GM23248 (cell line): Measurements from ENCODE around the gene PRUNE2.

Source experiments
- EZH2 ChIP-seq: fragments of 200-600 bp; sonication (generic); IDR thresholded peaks from 2 replicates; pipeline ENCODE4 v1.6.1; 2018; ENCODE audit warnings: antibody characterized with exemption, mild to moderate bottlenecking; ENCODE audit not compliant: insufficient read depth, poor library complexity, severe bottlenecking
- EZH2phosphoT487 ChIP-seq: fragments of 200-600 bp; sonication (generic); IDR thresholded peaks from 2 replicates; pipeline ENCODE4 v1.6.1; 2018; ENCODE audit warnings: antibody characterized with exemption, moderate library complexity, mild to moderate bottlenecking, low read depth; ENCODE audit not compliant: insufficient read depth

DNA sequence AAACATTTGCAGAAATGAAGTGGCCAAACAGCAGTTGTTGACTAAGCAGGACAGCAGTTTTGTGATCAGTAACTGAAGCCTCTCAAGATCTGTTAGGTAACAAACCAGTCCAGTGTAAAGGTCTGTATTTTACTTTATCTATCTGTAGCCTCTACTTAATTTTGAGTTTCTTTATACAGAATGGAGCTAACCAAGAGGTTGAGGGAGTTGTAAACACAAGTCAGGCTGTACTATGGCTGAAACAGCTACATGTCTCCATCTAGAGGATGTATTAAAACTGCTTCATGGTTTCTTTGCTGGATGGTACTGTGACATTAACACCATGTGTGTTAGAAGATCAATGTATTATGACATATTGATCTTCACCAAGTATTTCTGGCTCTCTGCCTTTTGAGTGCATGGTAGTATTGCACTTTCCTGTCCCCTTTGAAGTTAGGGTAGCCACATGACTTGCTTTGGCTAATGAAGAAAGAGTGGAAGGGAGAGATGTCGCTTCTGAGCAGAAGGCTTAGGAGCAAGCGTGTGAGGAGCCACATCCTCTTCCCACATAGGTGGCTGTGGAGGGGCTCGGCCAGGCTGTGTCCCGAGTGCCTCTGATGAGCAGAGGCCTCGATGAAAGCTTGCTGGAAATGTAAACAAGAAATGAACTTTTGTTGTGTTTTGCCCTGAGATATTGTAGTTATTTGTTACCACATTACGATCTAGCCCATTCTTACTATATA lies 247.2 kb downstream of the PRUNE2 start:
- TF ChIP-seq EZH2 (no peak), EZH2phosphoT487 (no peak)
